Lower leg skin (tissue), 4 donors: ENCODE measurements around the gene TRAPPC6A. TPM values are rescaled to one million over a fixed set of nuclear protein-coding genes. Genes with fewer than 3 reads are reported as not detected.

Experiments
- DNase-seq, 2 donors: peaks; one replicate each; pipeline ENCODE4 v3.0.0-alpha.2; 2019; ENCODE audit warnings: low spot score in 2 of 2
- H3K4me3 ChIP-seq: fragments of 200-600 bp; sonication (generic); 2 replicates; pipeline ENCODE4 v1.5.1; 2017; ENCODE audit warnings: mild to moderate bottlenecking, low read depth; ENCODE audit not compliant: poor library complexity, severe bottlenecking
- CTCF ChIP-seq, 3 donors: fragments of 450-650 bp; IDR thresholded peaks; one replicate each; pipeline ENCODE4 v1.5.1; 2016; ENCODE audit warnings: antibody characterized with exemption in 3 of 3, mild to moderate bottlenecking in 3 of 3, moderate library complexity in 2 of 3
- POLR2A ChIP-seq, 2 donors: fragments of 450-650 bp; IDR thresholded peaks; one replicate each; pipeline ENCODE4 v1.6.1; 2016 to 2017; ENCODE audit warnings: antibody characterized with exemption in 2 of 2, mild to moderate bottlenecking in 1 of 2, moderate library complexity in 1 of 2
- WGBS, 2 donors: methylation state at CpG; one replicate each; pipeline ENCODE4 v1.1.5; 2018; 5-methylcytosine and 5-hydroxymethylcytosine counted together
- intact Hi-C: fragments of 100-400 bp; cut with DNase I; formaldehyde crosslinking; loops from one replicate; pipeline ENCODE4 v1.15.0; 2023; ENCODE audit warnings: low total_unique reads
- total RNA-seq, 4 donors: library from RNA; depleted of rRNA; stranded (reverse); fragments of >200 nt; gene quantifications; one replicate each; pipeline ENCODE4 v1.1.0, GENCODE V29; 2016

The TRAPPC6A gene
- total RNA-seq, 4 donors from 2014 or later = 36.0 to 52.3 (median 47.9) TPM

GRCh38 chr19:45117167-45117594, 60.9 kb downstream of the TRAPPC6A start:
- TF ChIP-seq POLR2A (IDR thresholded peaks at IDR 0.05) = no peak
- TF ChIP-seq CTCF (IDR thresholded peaks at IDR 0.05) = no peak
- no peak for DNase-seq
- intact Hi-C loops = no loop called here
- H3K4me3 ChIP-seq = no peak overlapping the region
- 52 to 58% methylated on average over 13 to 16 of the region's 16 CpGs for WGBS, 2 donors

GRCh38 chr19:45115809-45116615, 62.0 kb downstream of the TRAPPC6A start:
- no peak overlapping the region for H3K4me3 ChIP-seq
- no peak for TF ChIP-seq POLR2A (IDR thresholded peaks at IDR 0.05)
- TF ChIP-seq CTCF (IDR thresholded peaks at IDR 0.05) = no peak
- 91 to 92% methylated on average over 18 to 19 of the region's 21 CpGs for WGBS, 2 donors
- no peak for DNase-seq
- intact Hi-C loops = no loop called here

GRCh38 chr19:45114116-45114515, 63.9 kb downstream of the TRAPPC6A start:
- intact Hi-C loops = no loop called here
- TF ChIP-seq CTCF (IDR thresholded peaks at IDR 0.05) (no peak), POLR2A (IDR thresholded peaks at IDR 0.05) (no peak)
- 76% methylated on average over 4 of the region's 4 CpGs for WGBS, 2 donors
- no peak overlapping the region for H3K4me3 ChIP-seq
- no peak for DNase-seq

GRCh38 chr19:45113628-45114027, 64.4 kb downstream of the TRAPPC6A start:
- WGBS, 2 donors = 56 to 65% methylated on average over 9 of the region's 9 CpGs
- intact Hi-C loops = no loop called here
- no peak overlapping the region for H3K4me3 ChIP-seq
- no peak for DNase-seq
- TF ChIP-seq POLR2A (IDR thresholded peaks at IDR 0.05) (no peak), CTCF (IDR thresholded peaks at IDR 0.05) (no peak)

Other genes with a start within 250 kb of the TRAPPC6A start
- gene APOC4, start 236.0 kb downstream of the TRAPPC6A start, total RNA-seq = not detected
- gene APOC2, start 232.2 kb downstream of the TRAPPC6A start, total RNA-seq = 1 to 10 TPM; 1.6 to 4.3 (median 2.8) TPM
- gene CLPTM1, start 222.9 kb downstream of the TRAPPC6A start, total RNA-seq = 100 to 1,000 TPM in 1 of 4 donors, 10 to 100 TPM in 3; 78.5 to 103 (median 94.2) TPM
- 10 to 100 TPM in 3 of 4 donors, 1 to 10 TPM in 1; 8.1 to 15.1 (median 11.7) TPM for gene RELB, start 176.8 kb downstream of the TRAPPC6A start, total RNA-seq
- 100 to 1,000 TPM in 2 of 4 donors, 10 to 100 TPM in 2; 59.9 to 207 (median 128) TPM for gene CLASRP, start 139.2 kb downstream of the TRAPPC6A start, total RNA-seq
- 1 to 10 TPM; 2.4 to 7.8 (median 4.8) TPM for gene ZNF296, start 101.8 kb downstream of the TRAPPC6A start, total RNA-seq
- 10 to 100 TPM; 11.8 to 24.9 (median 21.5) TPM for gene GEMIN7, start 99.0 kb downstream of the TRAPPC6A start, total RNA-seq
- 10 to 100 TPM; 37.4 to 55.2 (median 52.1) TPM for gene PPP1R37, start 85.1 kb downstream of the TRAPPC6A start, total RNA-seq
- 100 to 1,000 TPM in 1 of 4 donors, 10 to 100 TPM in 3; 42.0 to 100 (median 51.4) TPM for gene NKPD1, start 17.3 kb downstream of the TRAPPC6A start, total RNA-seq
- 10 to 100 TPM; 26.6 to 65.1 (median 31.4) TPM for gene BLOC1S3, start 547 bp upstream of the TRAPPC6A start, total RNA-seq
- 1 to 10 TPM; 1.2 to 4.5 (median 1.6) TPM for gene EXOC3L2, start 67.2 kb upstream of the TRAPPC6A start, total RNA-seq
- gene MARK4, start 73.0 kb upstream of the TRAPPC6A start, total RNA-seq = 10 to 100 TPM; 28.4 to 42.8 (median 35.3) TPM
- gene CKM, start 144.6 kb upstream of the TRAPPC6A start, total RNA-seq = 1 to 10 TPM in 2 of 4 donors, under 1 TPM in 1, not detected in 1; 0.13 to 2.9 (median 1.3) TPM
- 100 to 1,000 TPM; 159 to 217 (median 169) TPM for gene KLC3, start 162.5 kb upstream of the TRAPPC6A start, total RNA-seq
- 10 to 100 TPM in 1 of 4 donors, 1 to 10 TPM in 3; 8.5 to 22.4 (median 9.8) TPM for gene ERCC2, start 192.3 kb upstream of the TRAPPC6A start, total RNA-seq
- 100 to 1,000 TPM; 257 to 851 (median 501) TPM for gene PPP1R13L, start 226.8 kb upstream of the TRAPPC6A start, total RNA-seq
- 1 to 10 TPM; 4.0 to 8.1 (median 5.6) TPM for gene POLR1G, start 228.4 kb upstream of the TRAPPC6A start, total RNA-seq
- 100 to 1,000 TPM in 1 of 4 donors, 10 to 100 TPM in 3; 57.7 to 111 (median 76.5) TPM for gene ERCC1, start 245.7 kb upstream of the TRAPPC6A start, total RNA-seq